Stimulated activated CD4-positive, alpha-beta T cell treated with anti-CD3 and anti-CD28 coated beads, TNF-alpha, amount 100 ng/mL, for 4 hours (primary cell): ENCODE data around the gene GRID2IP.

Experiments
- DNase-seq, 3 experiments: peaks; one replicate each; pipeline ENCODE4 v3.0.0-alpha.2; 2020; ENCODE audit warnings: low read depth in 3 of 3

The GRID2IP gene

DNA sequence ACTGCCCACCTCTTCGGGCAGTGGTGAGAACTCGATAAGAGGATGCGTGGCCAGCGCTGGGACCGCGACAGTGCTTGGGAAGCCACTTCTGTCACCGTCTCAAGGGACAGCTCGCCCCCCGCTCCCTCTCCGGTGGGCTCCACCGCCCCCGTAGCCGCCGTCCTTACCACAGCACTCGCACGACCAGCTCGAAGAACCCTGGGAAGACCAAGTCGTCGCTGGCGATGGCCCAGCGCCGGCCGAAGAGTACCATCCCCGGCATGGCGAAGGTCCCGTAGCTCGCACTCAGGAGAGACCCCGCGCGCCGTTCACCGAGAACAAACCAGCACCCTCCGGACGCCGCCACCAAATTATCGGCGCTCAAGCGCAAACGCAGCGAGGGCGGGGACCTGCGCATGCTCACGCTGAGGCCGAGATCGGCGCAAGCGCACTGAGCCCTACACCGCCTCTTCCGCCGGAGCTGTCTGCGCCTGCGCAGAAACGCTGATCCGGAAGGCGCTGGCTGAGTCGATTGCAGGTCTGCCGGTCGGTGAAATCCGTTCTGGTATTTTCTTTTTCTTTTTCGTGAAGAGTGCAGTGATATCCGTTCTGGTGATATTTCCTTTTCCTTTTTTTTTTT is 103.6 kb downstream of the GRID2IP start, which contains the start of gene DAGLB:
Gene DAGLB, minus strand, starts transcription at position 374 of the 619 bp plus-strand sequence. Its CDS starts 112 bp downstream, at position 262.
- DNase-seq, result peak; percentile 91 to 93 (median 93)
